ENCODE data around the gene MTHFD2L.

DNA sequence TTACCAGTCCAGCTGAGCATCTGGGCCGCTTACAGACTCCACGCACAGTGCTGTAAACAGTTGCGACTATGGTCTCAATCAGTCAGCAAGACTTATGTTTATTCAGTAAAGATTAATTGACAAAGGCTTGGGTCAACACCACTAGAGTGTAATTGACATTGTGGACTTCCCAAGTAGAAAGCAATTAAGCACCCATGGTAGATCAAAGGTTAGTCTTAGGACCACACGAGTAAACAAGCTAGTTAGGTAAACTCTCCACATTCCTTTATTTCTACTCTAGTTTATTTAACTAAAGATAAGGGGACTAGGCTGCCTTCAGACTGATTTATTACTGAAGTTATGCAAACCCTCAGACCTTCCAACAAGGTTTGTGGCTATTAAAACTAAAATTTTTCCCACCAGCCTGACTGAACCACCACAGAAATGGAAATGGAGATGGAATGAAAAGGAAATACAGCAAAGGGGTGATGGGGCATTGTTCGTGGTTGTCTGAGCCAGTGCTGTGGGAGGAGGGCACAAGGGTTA lies 44.2 kb downstream of the MTHFD2L start:
- TF ChIP-seq ZNF282 (CRISPR knock-in tag; IDR thresholded peaks at IDR 0.05) = no peak
- TF ChIP-seq, protein P1, sequence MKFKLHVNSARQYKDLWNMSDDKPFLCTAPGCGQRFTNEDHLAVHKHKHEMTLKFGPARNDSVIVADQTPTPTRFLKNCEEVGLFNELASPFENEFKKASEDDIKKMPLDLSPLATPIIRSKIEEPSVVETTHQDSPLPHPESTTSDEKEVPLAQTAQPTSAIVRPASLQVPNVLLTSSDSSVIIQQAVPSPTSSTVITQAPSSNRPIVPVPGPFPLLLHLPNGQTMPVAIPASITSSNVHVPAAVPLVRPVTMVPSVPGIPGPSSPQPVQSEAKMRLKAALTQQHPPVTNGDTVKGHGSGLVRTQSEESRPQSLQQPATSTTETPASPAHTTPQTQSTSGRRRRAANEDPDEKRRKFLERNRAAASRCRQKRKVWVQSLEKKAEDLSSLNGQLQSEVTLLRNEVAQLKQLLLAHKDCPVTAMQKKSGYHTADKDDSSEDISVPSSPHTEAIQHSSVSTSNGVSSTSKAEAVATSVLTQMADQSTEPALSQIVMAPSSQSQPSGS (CRISPR knock-in tag; IDR thresholded peaks at IDR 0.05) = no peak
- no peak for TF ChIP-seq BDP1 (IDR thresholded peaks at IDR 0.05; ENCODE audit: insufficient read depth, insufficient read length)

All from K562 (cell line).